GM12892 (cell line): ENCODE results near the gene NXPE1. TPM values are rescaled to one million over a fixed set of nuclear protein-coding genes. Genes with fewer than 3 reads are reported as not detected.
"Not testable (repeated sequence)": the region's sequence is repeated elsewhere in the genome, so short reads cannot be mapped to it uniquely, and the experiment has no call there.

Source experiments
- DNase-seq: peaks from one replicate; pipeline ENCODE4 v3.0.0; 2011; ENCODE audit not compliant: insufficient read length
- FAIRE-seq: peaks from 2 replicates; lab custom pipeline; 2011; peaks lifted over from hg19 to GRCh38; lab: Jason Lieb, UNC
- POLR2A ChIP-seq: IDR thresholded peaks from 2 replicates; pipeline ENCODE4 v1.6.1; 2011; ENCODE audit warnings: low read depth, low read length, control low read depth
- POLR2AphosphoS5 ChIP-seq: IDR thresholded peaks from 2 replicates; pipeline ENCODE4 v1.6.1; 2011; ENCODE audit warnings: low read depth, low read length, control low read depth
- TAF1 ChIP-seq: IDR thresholded peaks from 2 replicates; pipeline ENCODE4 v1.6.1; 2011; ENCODE audit warnings: low read depth, mild to moderate bottlenecking, control low read depth, low read length, borderline replicate concordance
- polyA plus RNA-seq: library from polyadenylated mRNA; unstranded; fragments of >200 nt; gene quantifications from one replicate; pipeline ENCODE4 v1.2.1, GENCODE V29; 2012; ENCODE audit warnings: missing spikeins, inconsistent platforms; ENCODE audit not compliant: missing spikeins

Gene NXPE1
- polyA plus RNA-seq = not detected

DNA sequence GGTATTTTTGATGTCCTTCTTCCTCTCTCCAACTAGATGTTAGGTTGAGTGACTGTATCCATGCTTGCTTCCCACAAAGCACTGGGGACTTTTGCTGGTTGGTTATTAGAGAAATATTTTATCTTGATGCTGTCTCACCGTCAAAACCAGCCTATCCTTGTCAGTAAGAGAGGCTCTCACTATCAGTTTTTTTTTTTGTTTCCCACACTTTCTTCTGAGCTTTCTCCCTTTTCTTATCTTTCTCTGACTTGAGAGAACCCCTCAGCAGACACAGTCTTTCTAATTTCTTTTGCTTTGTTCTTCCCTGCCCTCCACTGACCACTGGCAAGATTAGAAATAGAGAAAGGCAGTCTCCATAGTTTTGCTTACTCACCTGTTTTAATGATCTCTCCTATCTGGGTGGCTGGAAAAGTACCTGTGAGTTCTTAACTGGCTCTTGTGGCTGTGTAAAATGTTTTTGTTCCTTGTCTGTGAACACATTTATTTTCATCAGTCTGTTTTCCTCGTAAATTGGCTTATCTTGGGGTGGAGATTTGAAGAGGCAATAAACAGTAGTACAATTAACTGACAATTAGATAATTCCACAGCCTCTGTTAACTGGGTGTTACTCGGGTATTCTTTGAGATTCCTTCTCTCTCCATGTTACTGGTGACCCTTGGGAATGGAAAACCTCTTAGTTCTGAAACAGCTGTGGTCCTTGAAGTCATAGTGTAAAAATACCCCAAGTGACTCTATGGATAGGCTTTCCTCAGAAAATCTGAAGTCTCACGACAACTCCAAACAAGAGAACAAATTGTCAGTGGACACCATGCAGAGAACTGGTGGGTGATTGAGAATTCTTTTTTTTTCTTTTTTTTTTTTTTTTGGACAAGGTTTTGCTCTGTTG, at the start of gene NXPE1:
TSS of gene NXPE1 (minus strand) at position 457 of the 886 bp plus-strand sequence. CDS start 8,680 bp downstream, outside the sequence.
- DNase-seq (no peak), FAIRE-seq (no peak)
- TF ChIP-seq POLR2AphosphoS5 = no peak
- no peak for TF ChIP-seq TAF1
- TF ChIP-seq POLR2A = no peak

GRCh38 chr11:114609429-114609828, 49.7 kb upstream of the NXPE1 start:
- DNase-seq (no peak), FAIRE-seq (no peak)
- TF ChIP-seq TAF1 (no peak), POLR2A (no peak), POLR2AphosphoS5 (peak; percentile 67; the same call in 1 of the 2 replicates)

DNA sequence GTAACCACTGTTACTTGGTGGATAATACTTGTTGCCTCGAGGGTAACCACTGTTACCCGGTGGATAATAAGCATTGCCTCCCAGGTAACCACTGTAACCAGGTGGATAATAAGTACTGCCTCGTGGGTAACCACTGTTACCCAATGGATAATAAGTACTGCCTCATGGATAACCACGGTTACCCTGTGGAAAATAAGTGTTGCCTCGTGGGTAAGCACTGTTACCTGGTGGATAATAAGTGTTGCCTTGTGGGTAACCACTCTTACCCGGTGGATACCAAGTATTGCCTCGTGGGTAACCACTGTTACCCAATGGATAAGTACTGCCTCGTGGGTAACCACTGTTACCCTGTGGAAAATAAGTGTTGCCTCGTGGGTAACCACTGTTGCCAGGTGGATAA, 48.9 kb upstream of the NXPE1 start:
- FAIRE-seq, DNase-seq: not testable (repeated sequence)

DNA sequence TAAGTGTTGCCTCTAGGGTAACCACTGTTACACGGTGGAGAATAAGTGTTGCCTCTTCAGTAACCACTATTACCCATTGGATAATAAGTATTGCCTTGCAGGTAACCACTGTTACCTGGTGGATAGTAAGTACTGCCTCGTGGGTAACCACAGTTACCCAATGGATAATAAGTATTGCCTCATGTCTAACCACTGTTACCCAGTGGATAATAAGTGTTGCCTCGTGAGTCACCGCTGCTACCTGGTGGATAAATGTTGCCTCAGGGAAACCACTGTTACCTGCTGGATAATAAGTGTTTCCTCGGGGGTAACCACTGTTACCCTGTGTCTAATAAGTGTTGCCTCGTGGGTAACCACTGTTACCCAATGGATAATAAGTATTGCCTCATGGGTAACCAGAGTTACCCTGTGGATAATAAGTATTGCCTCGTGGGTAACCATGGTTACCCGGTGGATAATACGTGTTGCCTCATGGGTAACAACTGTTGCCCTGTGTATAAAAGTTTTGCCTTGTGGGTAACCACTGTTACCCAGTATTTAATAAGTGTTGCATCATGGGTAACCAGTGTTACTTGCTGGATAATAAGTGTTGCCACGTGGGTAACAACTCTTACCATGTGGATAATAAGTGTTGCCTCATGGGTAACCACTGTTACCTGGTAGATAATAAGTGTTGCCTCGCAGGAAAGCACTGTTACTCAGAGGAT, 48.2 kb upstream of the NXPE1 start:
- TF ChIP-seq TAF1 (no peak), POLR2A (no peak), POLR2AphosphoS5 (no peak)
- DNase-seq (no peak), FAIRE-seq (no peak)

GRCh38 chr11:114606802-114607075, 47.1 kb upstream of the NXPE1 start:
- not testable (repeated sequence) for FAIRE-seq, DNase-seq

DNA sequence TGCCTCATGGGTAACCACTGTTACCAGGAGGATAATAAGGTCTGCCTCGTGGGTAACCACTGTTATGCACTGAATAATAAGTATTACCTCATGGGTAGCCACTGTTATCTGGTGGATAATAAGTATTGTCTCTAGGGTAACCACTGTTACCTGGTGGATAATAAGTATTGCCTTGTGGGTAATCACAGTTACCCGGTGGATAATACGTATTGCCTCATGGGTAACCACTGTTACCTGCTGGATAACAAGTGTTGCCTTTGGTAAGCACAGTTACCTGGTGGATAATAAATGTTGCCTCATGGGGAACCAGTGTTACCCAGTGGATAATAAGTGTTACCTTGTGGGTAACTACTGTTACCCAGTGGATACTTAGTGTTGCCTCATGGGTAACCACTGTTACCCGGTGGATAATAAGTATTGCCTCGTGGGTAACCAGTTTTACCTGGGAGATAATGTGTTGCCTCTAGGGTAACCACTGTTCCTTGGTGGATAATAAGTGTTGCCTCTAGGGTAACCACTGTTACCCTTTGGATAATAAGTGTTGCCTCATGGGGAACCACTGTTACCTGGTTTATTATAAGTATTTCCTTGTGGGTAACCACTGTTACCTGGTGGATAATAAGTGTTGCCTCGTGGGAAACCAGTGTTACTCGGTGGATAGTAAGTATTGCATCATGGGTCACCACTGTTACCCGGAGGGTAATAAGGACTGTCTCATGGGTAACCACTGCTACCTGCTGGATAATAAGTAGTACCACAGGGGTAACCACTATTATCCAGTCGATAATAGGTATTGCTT, 46.5 kb upstream of the NXPE1 start:
- DNase-seq (no peak), FAIRE-seq (no peak)
- no peak for TF ChIP-seq TAF1
- no peak for TF ChIP-seq POLR2AphosphoS5
- no peak for TF ChIP-seq POLR2A

- FAIRE-seq (no peak), DNase-seq (no peak)
- no peak for TF ChIP-seq POLR2AphosphoS5
- TF ChIP-seq TAF1 = no peak
- TF ChIP-seq POLR2A = no peak
These were observed 45.7 kb upstream of the NXPE1 start for GRCh38 chr11:114605370-114605769.

- TF ChIP-seq POLR2AphosphoS5 (no peak), POLR2A (no peak), TAF1 (no peak)
- FAIRE-seq (no peak), DNase-seq (no peak)
These were observed 45.2 kb upstream of the NXPE1 start for GRCh38 chr11:114604886-114605285.

DNA sequence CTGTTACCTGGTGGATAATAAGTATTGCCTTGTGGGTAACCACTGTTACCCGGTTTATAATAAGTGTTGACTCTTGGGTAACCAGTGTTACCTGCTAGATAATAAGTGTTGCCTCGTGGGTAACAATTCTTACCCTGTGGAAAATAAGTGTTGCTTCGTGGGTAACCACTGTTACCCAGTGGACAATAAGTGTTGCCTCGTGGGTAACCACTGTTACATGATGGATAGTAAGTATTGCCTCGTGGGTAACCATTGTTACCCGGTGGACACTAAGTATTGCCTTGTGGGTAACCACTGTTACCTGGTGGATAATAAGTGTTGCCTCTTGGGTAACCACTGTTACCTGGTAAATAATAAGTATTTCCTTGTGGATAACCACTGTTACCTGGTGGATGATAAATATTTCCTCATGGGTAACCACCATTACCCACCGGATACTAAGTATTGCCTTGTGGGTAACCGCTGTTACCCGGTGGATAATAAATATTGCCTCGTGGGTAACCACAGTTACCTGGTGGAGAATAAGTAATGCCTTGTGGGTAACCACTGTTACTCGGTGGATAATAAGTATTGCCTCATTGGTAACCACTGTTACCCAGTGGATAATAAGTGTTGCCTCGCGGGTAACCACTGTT, 44.6 kb upstream of the NXPE1 start:
- no peak for FAIRE-seq
- DNase-seq = no peak
- no peak for TF ChIP-seq POLR2AphosphoS5
- no peak for TF ChIP-seq TAF1
- TF ChIP-seq POLR2A = no peak

- not testable (repeated sequence) for DNase-seq, FAIRE-seq
These were observed 43.5 kb upstream of the NXPE1 start for GRCh38 chr11:114603151-114603550.

DNA sequence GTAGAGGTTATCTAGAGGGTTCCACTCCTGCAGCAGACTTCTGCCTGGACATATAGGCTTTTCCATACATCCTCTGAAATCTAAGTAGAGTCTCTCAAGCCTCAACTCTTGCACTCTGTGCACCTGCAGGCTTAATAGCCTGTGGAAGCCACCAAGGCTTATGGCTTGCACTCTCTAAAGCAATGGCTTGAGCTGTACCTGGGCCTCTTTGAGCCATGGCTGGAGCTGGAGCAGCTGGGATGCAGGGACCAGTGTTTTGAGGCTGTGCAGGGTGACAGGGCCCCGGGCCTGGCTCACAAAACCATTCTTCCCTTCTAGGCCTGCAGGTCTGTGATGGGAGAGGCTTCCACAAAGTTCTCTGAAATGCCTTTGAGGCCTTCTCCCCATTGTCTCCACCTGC, 38.8 kb upstream of the NXPE1 start:
- DNase-seq (no peak), FAIRE-seq (no peak)
- TF ChIP-seq POLR2A (no peak), TAF1 (no peak), POLR2AphosphoS5 (no peak)
